ENCODE results near the gene EMSY.
"Not testable (repeated sequence)": the region's sequence is repeated elsewhere in the genome, so short reads cannot be mapped to it uniquely, and the experiment has no call there.

Gene EMSY

GRCh38 chr11:76572181-76572875 is 127.5 kb downstream of the EMSY start:
- not testable (repeated sequence) for DNase-seq

- DNase-seq, result no peak
Measured at GRCh38 chr11:76574406-76574805, 129.6 kb downstream of the EMSY start.

GRCh38 chr11:76574879-76575278 is 130.1 kb downstream of the EMSY start:
- DNase-seq, result no peak

GRCh38 chr11:76577226-76577920 is 132.6 kb downstream of the EMSY start:
- DNase-seq, result no peak

- no peak for DNase-seq
Measured at GRCh38 chr11:76577921-76578653, 133.3 kb downstream of the EMSY start.

- no peak for DNase-seq
Measured at GRCh38 chr11:76578654-76579055, 133.8 kb downstream of the EMSY start.

- DNase-seq, result no peak
Measured at GRCh38 chr11:76579056-76579751, 134.4 kb downstream of the EMSY start.

- DNase-seq, result no peak
Measured at GRCh38 chr11:76579752-76580151, 134.9 kb downstream of the EMSY start.

- not testable (repeated sequence) for DNase-seq
Measured at GRCh38 chr11:76582471-76582870, 137.7 kb downstream of the EMSY start.

GRCh38 chr11:76587820-76588454 is 143.1 kb downstream of the EMSY start:
- no peak for DNase-seq

GRCh38 chr11:76588455-76589325 is 143.9 kb downstream of the EMSY start:
- no peak for DNase-seq

- no peak for DNase-seq
Measured at GRCh38 chr11:76589477-76589876, 144.7 kb downstream of the EMSY start.

GRCh38 chr11:76589964-76590950 is 145.4 kb downstream of the EMSY start:
- no peak for DNase-seq

- no peak for DNase-seq
Measured at GRCh38 chr11:76591416-76591815, 146.6 kb downstream of the EMSY start.

GRCh38 chr11:76592025-76592914 is 147.5 kb downstream of the EMSY start:
- DNase-seq, result no peak

- no peak for DNase-seq
Measured at GRCh38 chr11:76592961-76593360, 148.1 kb downstream of the EMSY start.

GRCh38 chr11:76595091-76595490 is 150.3 kb downstream of the EMSY start:
- not testable (repeated sequence) for DNase-seq

GRCh38 chr11:76596652-76597051 is 151.8 kb downstream of the EMSY start:
- DNase-seq, result no peak
